ENCODE results near the gene GLDN.

Gene GLDN

GRCh38 chr15:51302480-51302879 lies 39.0 kb upstream of the GLDN start:
- TF ChIP-seq RAD21 (IDR thresholded peaks at IDR 0.05; ENCODE audit: low read depth) (no peak), CREB1 (IDR thresholded peaks at IDR 0.05; ENCODE audit: low read depth) (no peak)

GRCh38 chr15:51303462-51303980 lies 37.9 kb upstream of the GLDN start:
- TF ChIP-seq TAF1 (IDR thresholded peaks at IDR 0.05; ENCODE audit: low read depth) (no peak), CEBPB (IDR thresholded peaks at IDR 0.05) (no peak), FOXM1 (IDR thresholded peaks at IDR 0.05; ENCODE audit: borderline replicate concordance, low read depth) (no peak), CREB1 (IDR thresholded peaks at IDR 0.05; ENCODE audit: low read depth) (no peak), EGR1 (IDR thresholded peaks at IDR 0.05) (no peak), EP300 (IDR thresholded peaks at IDR 0.05; ENCODE audit: borderline replicate concordance) (no peak), RAD21 (IDR thresholded peaks at IDR 0.05; ENCODE audit: low read depth) (no peak), MAX (IDR thresholded peaks at IDR 0.05) (no peak), ZBTB7A (IDR thresholded peaks at IDR 0.05; ENCODE audit: low read depth) (no peak), YY1 (IDR thresholded peaks at IDR 0.05; ENCODE audit: low read depth) (no peak), TCF12 (IDR thresholded peaks at IDR 0.05; ENCODE audit: low read depth) (no peak)

GRCh38 chr15:51307325-51307724 lies 34.1 kb upstream of the GLDN start:
- TF ChIP-seq ZBTB7A (IDR thresholded peaks at IDR 0.05; ENCODE audit: low read depth) (no peak), EGR1 (IDR thresholded peaks at IDR 0.05) (no peak), MAX (IDR thresholded peaks at IDR 0.05) (no peak), TEAD4 (IDR thresholded peaks at IDR 0.05) (no peak), REST (IDR thresholded peaks at IDR 0.05; ENCODE audit: low read depth) (no peak)

- TF ChIP-seq TEAD4 (IDR thresholded peaks at IDR 0.05) (no peak), CREB1 (IDR thresholded peaks at IDR 0.05; ENCODE audit: low read depth) (no peak), FOXM1 (IDR thresholded peaks at IDR 0.05; ENCODE audit: borderline replicate concordance, low read depth) (no peak), ZBTB7A (IDR thresholded peaks at IDR 0.05; ENCODE audit: low read depth) (no peak), TAF1 (IDR thresholded peaks at IDR 0.05; ENCODE audit: low read depth) (no peak), CEBPB (IDR thresholded peaks at IDR 0.05) (no peak), MAX (IDR thresholded peaks at IDR 0.05) (no peak), USF1 (IDR thresholded peaks at IDR 0.05) (no peak), EGR1 (IDR thresholded peaks at IDR 0.05) (no peak), TCF12 (IDR thresholded peaks at IDR 0.05; ENCODE audit: low read depth) (no peak), EP300 (IDR thresholded peaks at IDR 0.05; ENCODE audit: borderline replicate concordance) (no peak)
Observed at GRCh38 chr15:51307811-51308210, 33.6 kb upstream of the GLDN start.

- TF ChIP-seq YY1 (IDR thresholded peaks at IDR 0.05; ENCODE audit: low read depth) (no peak), NFIC (IDR thresholded peaks at IDR 0.05) (no peak), TEAD4 (IDR thresholded peaks at IDR 0.05) (no peak), RAD21 (IDR thresholded peaks at IDR 0.05; ENCODE audit: low read depth) (no peak), ZBTB7A (IDR thresholded peaks at IDR 0.05; ENCODE audit: low read depth) (no peak)
Observed at GRCh38 chr15:51310064-51310463, 31.4 kb upstream of the GLDN start.

- TF ChIP-seq EGR1 (IDR thresholded peaks at IDR 0.05) (no peak), TCF12 (IDR thresholded peaks at IDR 0.05; ENCODE audit: low read depth) (no peak), FOXM1 (IDR thresholded peaks at IDR 0.05; ENCODE audit: borderline replicate concordance, low read depth) (no peak), RAD21 (IDR thresholded peaks at IDR 0.05; ENCODE audit: low read depth) (no peak), YY1 (IDR thresholded peaks at IDR 0.05; ENCODE audit: low read depth) (no peak)
Observed at GRCh38 chr15:51311510-51311909, 29.9 kb upstream of the GLDN start.

GRCh38 chr15:51312166-51313073 lies 29.0 kb upstream of the GLDN start:
- TF ChIP-seq ZBTB7A (IDR thresholded peaks at IDR 0.05; ENCODE audit: low read depth) = no peak
- no peak for TF ChIP-seq EP300 (IDR thresholded peaks at IDR 0.05; ENCODE audit: borderline replicate concordance)
- TF ChIP-seq NFIC (IDR thresholded peaks at IDR 0.05) = no peak
- TF ChIP-seq TCF12 (IDR thresholded peaks at IDR 0.05; ENCODE audit: low read depth) = no peak
- TF ChIP-seq CREB1 (IDR thresholded peaks at IDR 0.05; ENCODE audit: low read depth) = no peak
- TF ChIP-seq REST (IDR thresholded peaks at IDR 0.05; ENCODE audit: low read depth) = no peak
- TF ChIP-seq USF1 (IDR thresholded peaks at IDR 0.05) = no peak
- no peak for TF ChIP-seq TAF1 (IDR thresholded peaks at IDR 0.05; ENCODE audit: low read depth)
- no peak for TF ChIP-seq FOXM1 (IDR thresholded peaks at IDR 0.05; ENCODE audit: borderline replicate concordance, low read depth)
- TF ChIP-seq RAD21 (IDR thresholded peaks at IDR 0.05; ENCODE audit: low read depth) = no peak
- no peak for TF ChIP-seq CEBPB (IDR thresholded peaks at IDR 0.05)
- no peak for TF ChIP-seq MAX (IDR thresholded peaks at IDR 0.05)
- no peak for TF ChIP-seq TEAD4 (IDR thresholded peaks at IDR 0.05)

Data from Ishikawa (cell line).